ENCODE results near the gene FSCN2.
"Not testable (repeated sequence)": the region's sequence is repeated elsewhere in the genome, so short reads cannot be mapped to it uniquely, and the experiment has no call there.

Gene FSCN2

GRCh38 chr17:81573794-81574642 lies 45.8 kb downstream of the FSCN2 start:
- in situ Hi-C loops (cut with MboI; ENCODE audit: low sequenced_read_pairs) = no loop called here

- in situ Hi-C loops (cut with MboI; ENCODE audit: low sequenced_read_pairs) = no loop called here
These were observed 46.4 kb downstream of the FSCN2 start for GRCh38 chr17:81574643-81574956.

- in situ Hi-C loops (cut with MboI; ENCODE audit: low sequenced_read_pairs) = no loop called here
These were observed 47.7 kb downstream of the FSCN2 start for GRCh38 chr17:81575836-81576235.

- in situ Hi-C loops (cut with MboI; ENCODE audit: low sequenced_read_pairs) = no loop called here
These were observed 48.6 kb downstream of the FSCN2 start for GRCh38 chr17:81576621-81577277.

GRCh38 chr17:81577278-81578000 lies 49.3 kb downstream of the FSCN2 start:
- in situ Hi-C loops (cut with MboI; ENCODE audit: low sequenced_read_pairs) = no loop called here

- in situ Hi-C loops (cut with MboI; ENCODE audit: low sequenced_read_pairs) = no loop called here
These were observed 49.9 kb downstream of the FSCN2 start for GRCh38 chr17:81578038-81578441.

- in situ Hi-C loops (cut with MboI; ENCODE audit: low sequenced_read_pairs) = no loop called here
These were observed 50.5 kb downstream of the FSCN2 start for GRCh38 chr17:81578561-81579225.

GRCh38 chr17:81579298-81579697 lies 51.1 kb downstream of the FSCN2 start:
- in situ Hi-C loops (cut with MboI; ENCODE audit: low sequenced_read_pairs) = no loop called here

- in situ Hi-C loops (cut with MboI; ENCODE audit: low sequenced_read_pairs) = no loop called here
These were observed 51.7 kb downstream of the FSCN2 start for GRCh38 chr17:81579821-81580321.

- in situ Hi-C loops (cut with MboI; ENCODE audit: low sequenced_read_pairs) = no loop called here
These were observed 52.3 kb downstream of the FSCN2 start for GRCh38 chr17:81580481-81580880.

- in situ Hi-C loops (cut with MboI; ENCODE audit: low sequenced_read_pairs) = no loop called here
These were observed 53.6 kb downstream of the FSCN2 start for GRCh38 chr17:81581758-81582157.

GRCh38 chr17:81582341-81582740 lies 54.2 kb downstream of the FSCN2 start:
- in situ Hi-C loops (cut with MboI; ENCODE audit: low sequenced_read_pairs) = no loop called here

- in situ Hi-C loops (cut with MboI; ENCODE audit: low sequenced_read_pairs) = no loop called here
These were observed 54.6 kb downstream of the FSCN2 start for GRCh38 chr17:81582749-81583148.

GRCh38 chr17:81583589-81584342 lies 55.6 kb downstream of the FSCN2 start:
- in situ Hi-C loops (cut with MboI; ENCODE audit: low sequenced_read_pairs) = no loop called here

- in situ Hi-C loops (cut with MboI; ENCODE audit: low sequenced_read_pairs) = not testable (repeated sequence)
These were observed 56.6 kb downstream of the FSCN2 start for GRCh38 chr17:81584771-81585170.

GRCh38 chr17:81586096-81586495 lies 57.9 kb downstream of the FSCN2 start:
- in situ Hi-C loops (cut with MboI; ENCODE audit: low sequenced_read_pairs) = no loop called here

Measured in hTERT RPE-1 (cell line).